NCI-H2107 treated with DMSO at 0.1 percent for 48 hours (cell line): ENCODE measurements around the gene DMC1.
"Not testable (repeated sequence)": the region's sequence is repeated elsewhere in the genome, so short reads cannot be mapped to it uniquely, and the experiment has no call there.

Experiments used
- DNase-seq: peaks from one replicate; lab custom pipeline; 2025; ENCODE audit not compliant: unreplicated experiment; lab: John Stamatoyannopoulos, UW

The DMC1 gene, protein sequence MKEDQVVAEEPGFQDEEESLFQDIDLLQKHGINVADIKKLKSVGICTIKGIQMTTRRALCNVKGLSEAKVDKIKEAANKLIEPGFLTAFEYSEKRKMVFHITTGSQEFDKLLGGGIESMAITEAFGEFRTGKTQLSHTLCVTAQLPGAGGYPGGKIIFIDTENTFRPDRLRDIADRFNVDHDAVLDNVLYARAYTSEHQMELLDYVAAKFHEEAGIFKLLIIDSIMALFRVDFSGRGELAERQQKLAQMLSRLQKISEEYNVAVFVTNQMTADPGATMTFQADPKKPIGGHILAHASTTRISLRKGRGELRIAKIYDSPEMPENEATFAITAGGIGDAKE

DNA sequence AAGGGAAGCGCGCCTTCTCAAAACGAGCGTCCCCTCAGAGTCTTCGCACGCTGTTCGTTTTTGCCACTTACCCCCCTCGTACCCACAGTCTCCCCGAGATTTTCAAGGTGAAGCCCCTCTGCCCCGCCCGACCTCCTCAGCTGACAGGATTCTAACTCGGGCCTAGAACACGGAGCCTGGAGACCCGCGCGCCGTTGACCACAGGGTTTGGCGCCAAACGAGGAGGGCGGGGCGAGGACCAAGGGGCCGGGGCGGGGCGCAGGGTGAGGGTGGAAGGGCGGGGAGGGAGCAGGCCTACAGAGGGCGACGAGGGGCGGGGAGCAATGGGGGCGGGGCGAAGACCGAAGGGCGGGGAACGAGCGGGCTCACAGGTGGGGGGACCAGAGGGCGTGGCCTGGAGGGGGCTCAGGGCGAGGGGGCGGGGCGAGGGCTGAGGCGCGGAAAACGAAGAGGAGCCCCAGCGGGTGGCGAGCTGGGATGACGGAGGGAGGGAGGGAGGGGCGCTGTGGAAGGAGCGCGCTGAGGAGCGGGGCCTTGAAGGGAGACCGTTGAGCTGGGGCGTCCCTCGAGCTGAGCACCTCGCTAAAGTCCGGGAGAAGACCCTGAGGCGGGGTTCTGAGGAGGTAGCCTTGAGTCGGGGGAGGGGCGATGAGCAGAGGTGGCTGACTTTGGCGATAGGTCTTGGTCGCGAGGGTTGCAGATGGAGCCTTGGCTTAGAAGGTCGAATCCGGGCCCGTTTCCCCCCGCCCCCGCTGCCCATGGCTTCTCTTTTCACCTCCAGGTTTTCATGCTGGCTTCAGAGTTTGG, at the start of gene DMC1:
Gene DMC1, minus strand, starts transcription at position 212 of the 807 bp plus-strand sequence. CDS start 1,927 bp downstream, outside the sequence.
- peak; percentile 49 for DNase-seq

DNA sequence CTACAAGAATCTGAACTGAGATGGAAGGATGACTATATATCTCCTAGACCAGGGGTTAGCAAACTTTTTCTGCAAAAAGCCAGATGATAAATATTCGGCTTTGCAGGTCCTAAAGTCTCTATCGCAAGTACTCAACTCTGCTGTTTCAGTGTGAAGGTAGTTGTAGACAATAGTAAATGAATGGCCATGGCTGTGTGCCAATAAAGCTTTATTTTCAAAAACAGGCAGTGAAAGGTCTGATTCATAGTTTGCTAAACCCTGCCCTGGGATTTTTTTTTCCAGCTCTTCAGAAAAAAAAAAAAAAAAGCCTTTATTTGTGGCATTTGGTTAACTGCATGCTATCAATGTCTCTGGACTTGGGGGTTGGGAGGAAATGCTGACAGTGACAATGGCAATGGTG, 48.7 kb upstream of the DMC1 start:
- no peak for DNase-seq

DNA sequence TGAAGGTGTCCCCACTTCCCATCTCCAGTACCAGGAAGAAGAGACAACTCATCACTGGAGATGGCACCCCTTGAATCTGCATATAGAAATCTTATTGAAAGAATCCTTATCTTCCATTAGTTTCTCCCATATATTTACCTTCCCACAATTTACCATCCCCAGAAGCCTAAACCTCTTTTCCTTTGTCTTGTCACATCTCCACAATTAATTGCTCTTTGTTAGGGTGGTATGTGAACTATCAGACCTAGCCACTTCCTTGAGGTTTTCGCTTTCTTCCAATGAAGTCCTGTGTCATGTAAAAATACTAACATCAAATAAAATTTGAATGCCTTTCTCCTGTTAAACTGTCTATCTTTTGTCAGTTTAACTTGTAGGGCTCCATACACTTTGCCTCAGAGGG, 48.3 kb upstream of the DMC1 start:
- DNase-seq: no peak

DNA sequence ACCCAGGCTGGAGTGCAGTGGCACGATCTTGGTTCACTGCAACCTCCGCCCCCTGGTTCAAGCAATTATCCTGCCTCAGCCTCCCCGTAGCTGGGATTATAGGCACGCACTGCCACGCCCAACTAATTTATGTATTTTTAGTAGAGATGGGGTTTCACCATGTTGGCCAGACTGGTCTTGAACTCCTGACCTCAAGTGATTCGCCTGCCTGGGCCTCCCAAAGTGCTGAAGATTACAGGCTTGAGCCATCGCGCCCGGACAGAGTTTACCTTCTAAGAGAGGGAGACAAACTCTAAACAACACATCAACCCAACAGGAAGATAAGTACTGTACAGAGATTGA, 45.1 kb upstream of the DMC1 start:
- not testable (repeated sequence) for DNase-seq

DNA sequence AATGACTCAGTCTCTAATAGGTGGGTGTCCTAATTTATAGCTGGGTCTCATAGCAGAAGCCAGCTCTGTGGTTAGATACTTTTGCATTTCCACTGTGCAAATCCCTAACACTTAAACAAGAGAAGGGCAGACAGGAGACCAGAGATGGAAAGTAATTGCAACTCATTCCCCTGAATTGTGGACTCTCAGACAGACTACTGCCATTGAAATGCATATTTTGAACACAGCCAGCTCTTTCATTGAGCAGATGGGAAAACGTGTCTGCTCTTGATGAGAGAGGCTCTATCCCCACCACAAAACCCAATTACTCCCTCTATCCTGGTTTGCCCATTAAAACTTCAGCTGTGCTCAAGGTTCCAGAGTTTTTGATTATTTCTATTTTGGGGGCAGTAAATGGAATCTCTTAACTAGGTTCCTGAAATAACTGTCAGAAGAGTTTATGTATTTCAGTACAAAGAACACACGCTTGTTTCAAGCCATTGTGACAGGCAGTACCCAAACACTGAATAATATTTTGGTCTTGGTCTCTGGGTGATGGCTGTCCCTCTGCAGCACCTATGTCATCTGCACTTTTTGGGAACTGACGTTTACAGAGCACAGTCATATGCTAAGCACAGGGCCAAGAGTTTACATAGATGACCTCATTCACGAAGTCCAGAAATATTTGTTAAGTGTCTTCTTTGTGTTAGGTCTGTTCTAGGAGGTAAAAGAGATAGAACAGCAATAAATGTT, 44.5 kb upstream of the DMC1 start:
- no peak for DNase-seq

DNA sequence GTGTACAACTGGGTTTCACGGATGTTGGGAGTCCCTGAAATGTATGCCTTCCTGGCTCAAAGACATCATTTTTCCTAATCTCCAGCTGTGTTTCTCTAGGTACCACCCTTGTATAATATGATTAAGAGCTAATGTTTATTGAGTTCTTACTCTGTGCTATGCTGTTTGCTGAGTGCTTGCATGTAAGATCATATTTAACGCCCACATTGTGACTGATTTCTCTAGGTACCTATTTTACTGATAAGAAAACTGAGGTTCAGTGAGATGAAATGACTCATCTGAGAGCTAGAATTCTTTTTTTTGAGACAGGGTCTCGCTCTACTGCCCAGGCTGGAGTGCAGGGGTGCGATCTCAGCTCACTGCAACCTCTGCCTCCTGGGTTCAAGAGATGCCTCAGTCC, 43.6 kb upstream of the DMC1 start:
- no peak for DNase-seq

DNA sequence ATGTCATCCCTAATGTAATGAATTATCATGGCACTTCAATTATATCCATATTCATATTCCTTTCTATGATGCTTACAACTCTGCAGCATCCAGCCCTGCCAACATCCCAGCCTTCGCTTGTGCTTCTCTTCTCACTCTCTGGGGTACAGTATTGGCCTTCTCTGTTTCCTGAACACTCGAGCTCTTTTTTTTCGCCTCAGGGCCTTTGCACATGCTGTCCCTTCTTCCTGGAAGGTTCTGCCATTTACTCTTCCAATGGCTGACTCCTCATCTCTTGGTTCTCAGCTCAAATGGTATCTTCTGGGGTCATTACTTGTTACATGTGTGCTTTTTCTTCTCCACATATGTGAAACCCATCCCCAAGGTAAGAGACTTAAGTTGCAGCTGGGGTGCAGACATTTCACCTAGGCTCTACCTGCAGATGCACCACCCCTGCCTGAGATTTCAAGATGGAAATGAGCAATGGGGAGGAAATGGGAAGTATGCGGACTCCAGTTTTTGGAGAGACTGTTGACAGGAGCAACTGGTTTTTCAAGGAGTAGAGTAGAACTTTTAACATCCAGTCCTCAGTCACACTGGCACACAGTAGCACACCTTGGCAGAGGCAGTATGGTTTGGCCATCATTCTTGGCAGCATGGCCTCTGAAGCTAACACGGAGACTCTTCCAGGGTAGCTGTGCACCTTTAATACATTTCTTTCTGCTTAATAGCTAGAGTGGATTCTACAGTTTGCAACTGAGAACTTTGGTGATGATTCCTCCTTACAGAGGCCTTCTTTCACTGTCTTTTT, 42.4 kb upstream of the DMC1 start:
- no peak for DNase-seq

DNA sequence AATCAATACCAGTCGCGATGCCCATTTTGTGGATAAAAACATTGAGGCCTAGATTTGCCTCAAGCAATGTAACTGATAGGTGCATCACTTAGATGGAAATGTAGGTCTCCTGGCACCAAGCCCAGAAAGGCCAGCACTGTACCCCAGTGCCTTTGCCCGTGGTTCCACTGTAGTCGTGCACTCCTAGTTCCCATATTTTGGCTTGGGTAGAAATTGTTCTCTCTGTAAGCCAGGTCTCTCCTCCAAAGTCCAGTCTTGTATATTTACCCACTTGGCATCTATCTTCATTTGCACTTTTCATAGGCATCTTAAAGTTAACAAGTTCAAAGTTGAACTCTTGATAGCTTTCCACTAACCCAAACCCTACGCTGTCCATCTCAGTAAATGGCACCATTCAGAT, 41.6 kb upstream of the DMC1 start:
- DNase-seq: no peak

DNA sequence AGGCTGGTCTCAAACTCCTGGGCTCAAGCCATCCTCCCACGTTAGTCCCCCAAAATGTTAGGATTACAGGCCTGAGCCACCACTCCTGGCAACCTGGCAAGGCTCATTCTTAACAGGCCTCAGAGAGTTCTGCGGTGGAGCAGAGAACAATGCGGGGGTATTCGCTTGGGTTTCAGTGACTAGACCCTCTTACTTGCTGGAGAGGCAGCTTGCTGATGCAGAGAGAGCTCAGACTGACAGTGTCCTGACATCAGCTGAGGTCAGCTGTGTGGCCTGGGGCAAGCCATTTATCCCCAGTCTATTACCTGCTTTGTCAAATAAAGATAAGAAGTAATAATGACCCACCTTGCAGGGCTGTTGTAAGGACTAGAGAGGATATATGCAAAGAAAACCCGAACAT, 40.3 kb upstream of the DMC1 start:
- DNase-seq: no peak

DNA sequence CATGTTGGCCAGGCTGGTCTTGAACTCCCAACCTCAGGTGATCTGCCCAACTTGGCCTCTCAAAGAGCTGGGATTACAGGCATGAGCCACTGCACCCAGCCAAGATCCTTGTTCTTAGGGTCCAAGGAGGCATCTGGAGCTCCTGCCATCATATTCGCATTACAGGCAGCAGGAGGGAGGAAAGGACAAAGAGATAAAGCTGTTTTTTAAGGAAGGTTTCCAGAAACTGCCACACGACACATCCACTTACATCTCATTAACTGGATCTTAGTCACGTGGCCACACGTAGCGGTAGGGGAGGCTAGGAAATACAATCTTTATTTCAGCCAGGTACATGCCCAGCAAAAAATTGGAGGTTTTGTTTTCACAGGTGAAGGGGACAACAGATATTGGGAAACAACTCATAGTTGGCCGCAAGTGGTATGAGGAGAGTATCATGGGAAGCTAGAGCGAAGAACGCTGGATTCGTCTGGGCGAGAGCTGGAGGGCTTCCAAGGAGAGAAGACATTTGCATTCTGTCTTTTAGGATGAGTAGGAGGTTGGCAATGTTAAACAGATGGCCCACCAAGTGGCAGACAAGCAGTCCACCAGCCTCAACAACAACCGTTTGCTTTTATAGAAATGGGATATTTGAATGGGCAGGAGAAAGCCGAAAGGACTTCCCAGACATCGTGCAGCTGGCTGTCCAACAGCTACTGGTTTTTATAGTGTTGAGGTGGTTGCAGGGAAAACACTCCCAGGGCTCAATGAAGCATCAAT, 39.2 kb upstream of the DMC1 start:
- no peak for DNase-seq

DNA sequence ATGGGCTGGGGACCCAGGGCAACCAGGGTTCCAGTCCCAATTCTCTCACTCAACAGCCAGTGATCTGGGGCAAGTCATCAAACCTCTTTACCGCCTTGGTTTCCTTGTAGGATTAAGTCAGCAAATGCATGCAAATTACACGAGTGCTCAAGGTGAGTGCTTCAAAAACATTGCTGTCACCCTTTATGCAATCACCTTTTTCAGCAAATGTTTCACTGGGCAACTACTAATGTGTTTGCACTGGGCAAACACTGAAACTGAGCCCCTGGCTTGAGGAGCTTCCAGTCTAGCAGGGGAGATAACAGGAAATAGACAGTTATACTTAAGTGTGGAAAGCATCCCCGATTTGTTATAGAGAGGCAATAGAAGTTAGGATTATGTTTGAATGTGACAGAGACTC, 37.7 kb upstream of the DMC1 start:
- DNase-seq: no peak

DNA sequence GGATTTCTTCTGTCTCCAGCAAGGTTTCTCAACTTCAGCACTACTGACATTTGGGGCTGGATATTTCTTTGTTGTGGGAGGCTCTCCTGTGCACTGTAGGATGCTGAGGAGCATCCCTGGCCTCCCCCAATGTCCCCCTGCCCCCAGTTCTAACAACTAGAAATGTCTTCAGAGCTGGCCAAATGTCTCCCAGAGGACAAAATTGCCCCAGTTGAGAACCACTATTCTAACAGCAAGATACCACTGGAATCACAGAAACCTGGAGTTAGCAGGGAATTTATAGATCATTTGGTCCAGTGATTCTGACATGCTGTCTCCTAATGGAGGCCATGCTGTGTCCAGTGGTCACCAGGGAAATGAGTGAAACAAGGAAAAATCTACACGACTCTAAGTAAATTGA, 32.2 kb upstream of the DMC1 start:
- no peak for DNase-seq

DNA sequence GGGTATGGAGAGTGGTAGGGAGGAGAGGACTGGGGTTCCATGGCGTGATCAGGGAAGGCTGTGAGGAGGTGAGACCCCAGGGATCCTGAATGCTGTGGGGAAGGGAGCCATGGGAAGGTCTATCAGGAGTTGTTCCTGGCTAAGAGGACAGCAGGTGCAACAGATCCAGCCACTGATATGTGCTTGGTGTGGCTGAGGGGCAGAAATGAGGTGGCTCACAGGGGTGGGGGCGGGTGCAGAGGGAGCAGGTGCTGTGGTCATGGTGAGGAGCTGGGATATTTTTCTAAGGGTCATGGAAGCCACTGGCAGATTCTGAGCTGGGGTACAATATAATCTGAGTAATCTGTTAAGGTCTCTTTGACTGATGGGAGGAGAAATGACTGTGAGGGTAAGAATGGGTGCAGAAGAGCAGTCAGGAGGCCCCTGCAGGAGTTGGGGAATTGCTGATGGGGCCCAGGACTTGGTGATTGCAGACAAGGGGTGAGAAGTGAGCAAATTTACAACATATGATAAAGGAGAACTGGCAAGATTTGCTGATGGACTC, 31.3 kb upstream of the DMC1 start:
- DNase-seq: no peak

DNA sequence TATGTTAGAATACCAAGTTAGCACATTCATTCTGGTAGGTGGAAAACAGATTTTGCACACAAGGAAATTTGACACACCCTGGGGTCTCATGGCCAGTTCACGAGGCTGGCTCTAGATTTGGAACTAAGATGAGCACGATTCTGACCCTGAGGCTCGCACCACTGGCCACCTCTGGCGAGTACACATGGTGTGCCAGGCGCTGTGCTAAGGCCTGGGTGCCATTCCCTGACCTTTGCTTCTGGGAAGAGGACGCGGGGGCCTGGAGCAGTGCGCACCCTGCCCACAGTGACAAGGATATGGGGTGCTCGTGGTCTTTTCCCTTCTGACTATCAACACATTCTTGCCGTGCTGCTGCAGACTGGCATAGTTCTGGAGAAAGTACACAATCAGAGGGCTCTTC, 29.5 kb upstream of the DMC1 start:
- DNase-seq: no peak

DNA sequence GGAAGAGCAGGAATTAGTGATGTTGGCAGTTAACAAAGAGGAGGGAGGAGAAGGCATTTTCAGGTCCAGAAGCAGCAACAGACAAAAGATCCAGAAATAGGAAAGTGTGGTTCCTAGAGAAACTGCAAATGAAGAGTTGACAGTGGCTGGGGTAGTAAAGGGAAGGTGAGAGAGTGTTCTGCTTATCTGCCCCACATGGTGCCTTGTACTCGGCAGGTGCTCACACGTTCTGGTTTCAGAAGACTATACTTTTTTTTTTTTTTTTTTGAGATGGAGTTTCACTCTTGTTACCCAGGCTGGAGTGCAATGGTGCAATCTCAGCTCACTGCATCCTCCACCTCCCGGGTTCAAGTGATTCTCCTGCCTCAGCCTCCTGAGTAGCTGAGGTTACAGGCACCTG, 12.9 kb upstream of the DMC1 start:
- not testable (repeated sequence) for DNase-seq

DNA sequence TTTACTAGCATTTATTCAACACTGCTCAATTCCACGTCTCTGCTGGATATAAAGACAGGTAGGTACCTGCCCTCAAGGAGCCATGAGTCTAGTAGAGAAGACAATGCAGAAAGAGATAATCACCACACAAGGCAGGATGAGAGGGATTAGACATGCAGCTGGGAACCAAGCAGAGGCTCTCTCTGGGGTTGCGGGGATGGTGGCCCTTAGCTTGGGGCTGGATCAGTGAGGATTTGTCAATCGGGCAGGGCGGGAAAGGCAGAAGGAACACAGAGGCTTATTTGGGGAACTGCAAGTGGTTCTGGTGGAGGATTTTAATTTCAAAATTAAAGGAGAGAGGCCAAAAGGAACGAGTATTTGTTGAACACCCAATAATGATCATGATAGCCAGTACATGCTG, 8.5 kb upstream of the DMC1 start:
- DNase-seq: no peak

DNA sequence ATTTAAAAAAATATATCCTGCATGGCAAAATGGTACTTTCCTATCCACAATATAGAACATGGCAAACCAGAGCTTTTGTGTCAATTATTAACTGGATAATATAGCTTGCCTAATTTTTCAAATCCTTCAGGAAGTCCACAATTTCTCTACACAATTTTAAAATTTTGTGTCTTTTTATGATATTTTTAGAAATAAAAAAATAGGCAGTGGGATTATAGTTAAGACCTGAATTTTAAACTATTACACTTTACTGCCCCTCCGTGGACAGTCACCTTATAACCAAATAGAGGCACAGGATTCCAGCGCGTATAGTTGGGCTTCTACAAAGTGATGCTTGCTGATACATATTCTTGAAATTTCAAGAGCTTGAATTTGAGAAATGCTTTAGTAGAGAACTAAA, 2.1 kb upstream of the DMC1 start:
- no peak for DNase-seq

DNA sequence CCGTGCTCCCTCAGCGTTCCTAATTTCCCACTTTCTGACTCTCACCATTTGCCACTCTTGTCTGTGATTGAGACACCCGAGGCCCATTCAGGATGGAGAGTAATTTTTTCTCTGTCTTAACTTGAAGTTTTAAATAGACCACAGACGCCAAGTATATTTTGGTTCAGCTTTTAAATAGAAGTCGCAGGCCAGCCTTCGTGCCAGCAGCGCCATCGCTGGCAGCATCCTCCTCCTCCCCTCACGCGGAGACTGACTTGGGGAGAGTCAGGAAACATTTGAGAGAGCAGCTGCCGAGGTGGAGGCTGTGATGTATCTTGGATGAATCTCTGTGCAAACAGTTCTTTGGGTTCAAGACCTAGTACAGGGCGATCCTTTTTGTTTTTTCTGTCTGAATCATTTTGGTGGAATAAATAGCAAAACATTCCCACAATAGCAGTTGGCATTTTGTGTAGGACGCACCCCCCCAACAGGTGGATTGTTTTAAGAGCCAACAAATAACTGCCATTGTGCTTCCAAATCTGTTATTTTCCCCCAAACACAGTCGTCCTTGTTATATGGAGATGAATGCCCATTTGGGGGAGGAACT, 889 bp upstream of the DMC1 start:
- DNase-seq: no peak

DNA sequence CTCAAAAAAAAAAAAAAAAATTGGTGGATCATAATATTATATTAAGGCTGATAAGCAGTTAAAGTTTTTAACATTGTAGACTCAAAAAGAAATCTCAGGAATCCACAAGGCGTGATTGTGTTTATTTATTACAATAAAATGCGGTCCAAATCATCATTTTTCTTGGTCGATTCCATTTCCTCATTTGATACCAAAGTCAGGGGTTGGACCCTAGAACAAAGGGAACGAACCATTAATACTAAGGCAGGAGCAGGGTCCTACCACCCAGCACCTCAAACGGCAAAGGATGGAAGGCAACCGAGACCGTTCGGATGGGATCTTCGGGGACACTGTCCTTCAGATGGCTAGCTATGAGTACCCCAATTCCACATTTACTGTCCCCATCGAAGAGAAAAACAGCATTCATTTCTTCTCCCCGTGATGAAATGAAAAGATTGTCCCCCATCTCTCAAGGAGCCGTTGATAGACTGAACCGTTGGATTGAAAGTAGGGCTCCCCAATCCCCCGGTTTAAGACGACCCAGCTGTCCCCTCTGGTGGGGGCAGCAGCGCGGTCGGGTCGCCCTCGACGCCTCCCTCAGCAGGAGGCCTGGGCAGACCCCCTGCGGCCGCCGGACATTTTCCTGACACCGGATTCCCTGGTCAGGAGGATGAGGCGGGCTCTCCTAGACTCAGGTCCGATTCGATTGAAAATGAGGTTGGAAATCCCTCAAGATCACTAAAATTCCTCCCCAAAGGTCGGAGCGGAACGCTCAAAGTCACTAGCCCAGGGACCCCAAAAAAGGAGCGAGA, 607 bp downstream of the DMC1 start:
- no peak for DNase-seq
